ENCODE data around the gene SUPT20H.

DNA sequence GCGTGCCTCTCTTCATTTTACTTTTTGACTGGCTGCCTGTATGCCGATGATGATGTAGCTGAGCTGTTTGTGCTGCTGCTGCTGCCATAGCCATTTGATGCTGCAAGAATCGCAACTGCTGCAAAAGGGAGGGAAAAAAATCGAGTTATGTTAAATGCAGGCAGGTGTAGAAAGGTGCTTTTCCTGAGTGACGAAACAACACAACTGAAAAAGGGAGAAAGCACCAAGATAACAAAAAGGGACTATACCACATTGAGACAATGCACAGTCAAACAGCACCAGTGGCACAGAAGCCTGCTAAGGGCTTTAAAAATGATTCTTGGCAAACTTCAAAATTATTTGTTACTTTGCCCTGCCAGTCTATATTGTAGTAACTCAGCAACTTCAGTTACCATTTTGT lies 49.8 kb downstream of the SUPT20H start:
- TF ChIP-seq TAF1 (IDR thresholded peaks at IDR 0.05; ENCODE audit: borderline replicate concordance, insufficient read depth, low read length) (no peak), POLR2AphosphoS5 (IDR thresholded peaks at IDR 0.05; ENCODE audit: low read depth, low read length) (no peak), SIN3A (IDR thresholded peaks at IDR 0.05; ENCODE audit: borderline replicate concordance, insufficient read depth, low read length) (no peak)
- TF ChIP-seq, protein P1, sequence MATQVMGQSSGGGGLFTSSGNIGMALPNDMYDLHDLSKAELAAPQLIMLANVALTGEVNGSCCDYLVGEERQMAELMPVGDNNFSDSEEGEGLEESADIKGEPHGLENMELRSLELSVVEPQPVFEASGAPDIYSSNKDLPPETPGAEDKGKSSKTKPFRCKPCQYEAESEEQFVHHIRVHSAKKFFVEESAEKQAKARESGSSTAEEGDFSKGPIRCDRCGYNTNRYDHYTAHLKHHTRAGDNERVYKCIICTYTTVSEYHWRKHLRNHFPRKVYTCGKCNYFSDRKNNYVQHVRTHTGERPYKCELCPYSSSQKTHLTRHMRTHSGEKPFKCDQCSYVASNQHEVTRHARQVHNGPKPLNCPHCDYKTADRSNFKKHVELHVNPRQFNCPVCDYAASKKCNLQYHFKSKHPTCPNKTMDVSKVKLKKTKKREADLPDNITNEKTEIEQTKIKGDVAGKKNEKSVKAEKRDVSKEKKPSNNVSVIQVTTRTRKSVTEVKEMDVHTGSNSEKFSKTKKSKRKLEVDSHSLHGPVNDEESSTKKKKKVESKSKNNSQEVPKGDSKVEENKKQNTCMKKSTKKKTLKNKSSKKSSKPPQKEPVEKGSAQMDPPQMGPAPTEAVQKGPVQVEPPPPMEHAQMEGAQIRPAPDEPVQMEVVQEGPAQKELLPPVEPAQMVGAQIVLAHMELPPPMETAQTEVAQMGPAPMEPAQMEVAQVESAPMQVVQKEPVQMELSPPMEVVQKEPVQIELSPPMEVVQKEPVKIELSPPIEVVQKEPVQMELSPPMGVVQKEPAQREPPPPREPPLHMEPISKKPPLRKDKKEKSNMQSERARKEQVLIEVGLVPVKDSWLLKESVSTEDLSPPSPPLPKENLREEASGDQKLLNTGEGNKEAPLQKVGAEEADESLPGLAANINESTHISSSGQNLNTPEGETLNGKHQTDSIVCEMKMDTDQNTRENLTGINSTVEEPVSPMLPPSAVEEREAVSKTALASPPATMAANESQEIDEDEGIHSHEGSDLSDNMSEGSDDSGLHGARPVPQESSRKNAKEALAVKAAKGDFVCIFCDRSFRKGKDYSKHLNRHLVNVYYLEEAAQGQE (IDR thresholded peaks at IDR 0.05; ENCODE audit: insufficient read depth in 1 of 2, low read depth in 2 of 2, low read length in 2 of 2), result no peak

Data from PFSK-1 (cell line).